ENCODE data around the gene PPFIA1.

GRCh38 chr11:70378506-70379134, 108.1 kb downstream of the PPFIA1 start:
- TF ChIP-seq POLR2A (IDR thresholded peaks at IDR 0.05; ENCODE audit: low read length) = no peak
- TF ChIP-seq GATA1 (IDR thresholded peaks at IDR 0.05; ENCODE audit: low read depth, low read length) = no peak
